ENCODE results near the gene BTF3L4.
A peak's percentile ranks its signal among the peaks of the same experiment; 100 is the strongest.
"Not testable (repeated sequence)": the region's sequence is repeated elsewhere in the genome, so short reads cannot be mapped to it uniquely, and the experiment has no call there.

The BTF3L4 gene

GRCh38 chr1:52045236-52045635 is 10.9 kb upstream of the BTF3L4 start:
- H3K4me1 Mint-ChIP-seq, result peaks cover 17% of the 10 kb centered on the region
- H3K9me3 Mint-ChIP-seq, result no peaks in the 10 kb centered on the region
- no peak overlapping the region for H3K4me3 Mint-ChIP-seq
- no peak overlapping the region for H3K27ac Mint-ChIP-seq
- peaks cover 34% of the 10 kb centered on the region for H3K36me3 Mint-ChIP-seq
- no peak for ATAC-seq
- no peaks in the 10 kb centered on the region for H3K27me3 Mint-ChIP-seq

GRCh38 chr1:52045666-52046195 is 10.4 kb upstream of the BTF3L4 start:
- H3K27me3 Mint-ChIP-seq, H3K27ac Mint-ChIP-seq, H3K9me3 Mint-ChIP-seq, H3K4me3 Mint-ChIP-seq, ATAC-seq: not testable (repeated sequence)
- Mint-ChIP-seq H3K4me1 (peaks cover 22% of the 10 kb centered on the region), H3K36me3 (peaks cover 34% of the 10 kb centered on the region)

GRCh38 chr1:52049337-52049736 is 6.8 kb upstream of the BTF3L4 start:
- not testable (repeated sequence) for H3K27ac Mint-ChIP-seq, ATAC-seq, H3K4me3 Mint-ChIP-seq, H3K9me3 Mint-ChIP-seq, H3K27me3 Mint-ChIP-seq
- Mint-ChIP-seq H3K36me3 (peaks cover 27% of the 10 kb centered on the region), H3K4me1 (peaks cover 42% of the 10 kb centered on the region)

- Mint-ChIP-seq H3K36me3 (no peaks in the 10 kb centered on the region), H3K27ac (no peak overlapping the region), H3K4me3 (peak overlapping the region; percentile 96), H3K9me3 (no peaks in the 10 kb centered on the region), H3K27me3 (no peaks in the 10 kb centered on the region), H3K4me1 (peaks cover 53% of the 10 kb centered on the region)
- no peak for ATAC-seq
These were observed 2.2 kb upstream of the BTF3L4 start for GRCh38 chr1:52053862-52054261.

- Mint-ChIP-seq H3K27ac (peak overlapping the region; percentile 85), H3K4me3 (peak overlapping the region; percentile 96), H3K4me1 (peaks cover 53% of the 10 kb centered on the region), H3K9me3 (no peaks in the 10 kb centered on the region), H3K27me3 (no peaks in the 10 kb centered on the region), H3K36me3 (no peaks in the 10 kb centered on the region)
- ATAC-seq, result no peak
These were observed 1.5 kb upstream of the BTF3L4 start for GRCh38 chr1:52054496-52055065.

- peak within 1 kb of the TSS; percentile 85 for H3K27ac Mint-ChIP-seq
- H3K27me3 Mint-ChIP-seq, result no peaks in the 10 kb centered on the region
- peaks cover under 1% of the 10 kb centered on the region for H3K36me3 Mint-ChIP-seq
- H3K9me3 Mint-ChIP-seq, result no peaks in the 10 kb centered on the region
- H3K4me1 Mint-ChIP-seq, result peaks cover 50% of the 10 kb centered on the region
- peak within 1 kb of the TSS; percentile 96 for H3K4me3 Mint-ChIP-seq
- ATAC-seq, result peak; percentile 76
These were observed 829 bp upstream of the BTF3L4 start, which contains the start of gene TXNDC12 for GRCh38 chr1:52055066-52055865. TSS of gene TXNDC12 (minus strand) at chr1:52055191. CDS start at chr1:52055096, 95 bp downstream.

- peak overlapping the region; percentile 96 for H3K4me3 Mint-ChIP-seq
- ATAC-seq, result no peak
- H3K27me3 Mint-ChIP-seq, result no peaks in the 10 kb centered on the region
- no peaks in the 10 kb centered on the region for H3K9me3 Mint-ChIP-seq
- H3K27ac Mint-ChIP-seq, result peak overlapping the region; percentile 85
- peaks cover 6% of the 10 kb centered on the region for H3K36me3 Mint-ChIP-seq
- peaks cover 44% of the 10 kb centered on the region for H3K4me1 Mint-ChIP-seq
These were observed 281 bp upstream of the BTF3L4 start for GRCh38 chr1:52055866-52056162.

- peak overlapping the region; percentile 85 for H3K27ac Mint-ChIP-seq
- no peaks in the 10 kb centered on the region for H3K9me3 Mint-ChIP-seq
- peak; percentile 64 for ATAC-seq
- H3K4me1 Mint-ChIP-seq, result peaks cover 43% of the 10 kb centered on the region
- peaks cover 10% of the 10 kb centered on the region for H3K36me3 Mint-ChIP-seq
- peak overlapping the region; percentile 96 for H3K4me3 Mint-ChIP-seq
- no peaks in the 10 kb centered on the region for H3K27me3 Mint-ChIP-seq
These were observed 789 bp downstream of the BTF3L4 start for GRCh38 chr1:52056937-52057231.

- no peaks in the 10 kb centered on the region for H3K9me3 Mint-ChIP-seq
- no peaks in the 10 kb centered on the region for H3K27me3 Mint-ChIP-seq
- peak overlapping the region; percentile 96 for H3K4me3 Mint-ChIP-seq
- ATAC-seq, result no peak
- H3K27ac Mint-ChIP-seq, result peak overlapping the region; percentile 85
- H3K36me3 Mint-ChIP-seq, result peaks cover 11% of the 10 kb centered on the region
- H3K4me1 Mint-ChIP-seq, result peaks cover 42% of the 10 kb centered on the region
These were observed 1.2 kb downstream of the BTF3L4 start for GRCh38 chr1:52057255-52057654.

- Mint-ChIP-seq H3K4me3 (peak overlapping the region; percentile 48), H3K9me3 (no peaks in the 10 kb centered on the region), H3K27me3 (no peaks in the 10 kb centered on the region), H3K27ac (peak overlapping the region; percentile 85), H3K4me1 (peaks cover 38% of the 10 kb centered on the region), H3K36me3 (peaks cover 18% of the 10 kb centered on the region)
- no peak for ATAC-seq
These were observed 1.9 kb downstream of the BTF3L4 start for GRCh38 chr1:52057876-52058415.

- peaks cover 32% of the 10 kb centered on the region for H3K4me1 Mint-ChIP-seq
These were observed 3.2 kb downstream of the BTF3L4 start for GRCh38 chr1:52059321-52059720.

GRCh38 chr1:52059888-52060287 is 3.8 kb downstream of the BTF3L4 start:
- Mint-ChIP-seq H3K36me3 (peaks cover 28% of the 10 kb centered on the region), H3K27ac (no peak overlapping the region), H3K9me3 (no peaks in the 10 kb centered on the region), H3K4me3 (no peak overlapping the region), H3K27me3 (no peaks in the 10 kb centered on the region), H3K4me1 (peaks cover 26% of the 10 kb centered on the region)
- ATAC-seq, result no peak

More at GRCh38 chr1:52059321-52059720, 3.2 kb downstream of the BTF3L4 start:
- no peak for ATAC-seq
- H3K27ac Mint-ChIP-seq, result no peak overlapping the region
- H3K27me3 Mint-ChIP-seq, result no peaks in the 10 kb centered on the region
- H3K36me3 Mint-ChIP-seq, result peaks cover 28% of the 10 kb centered on the region
- no peak overlapping the region for H3K4me3 Mint-ChIP-seq
- no peaks in the 10 kb centered on the region for H3K9me3 Mint-ChIP-seq

- ATAC-seq, result no peak
- Mint-ChIP-seq H3K36me3 (peaks cover 28% of the 10 kb centered on the region), H3K4me1 (peaks cover 25% of the 10 kb centered on the region), H3K27ac (no peak overlapping the region), H3K4me3 (no peak overlapping the region), H3K9me3 (no peaks in the 10 kb centered on the region), H3K27me3 (no peaks in the 10 kb centered on the region)
These were observed 4.7 kb downstream of the BTF3L4 start for GRCh38 chr1:52060822-52061221.

- H3K4me1 Mint-ChIP-seq, result peaks cover 11% of the 10 kb centered on the region
- no peaks in the 10 kb centered on the region for H3K9me3 Mint-ChIP-seq
- H3K36me3 Mint-ChIP-seq, result peaks cover 33% of the 10 kb centered on the region
- no peak for ATAC-seq
- H3K27ac Mint-ChIP-seq, result no peak overlapping the region
- no peaks in the 10 kb centered on the region for H3K27me3 Mint-ChIP-seq
- H3K4me3 Mint-ChIP-seq, result no peak overlapping the region
These were observed 7.1 kb downstream of the BTF3L4 start for GRCh38 chr1:52063192-52063591.

GRCh38 chr1:52070704-52071103 is 14.6 kb downstream of the BTF3L4 start:
- ATAC-seq, result no peak
- H3K4me3 Mint-ChIP-seq, result no peak overlapping the region
- peaks cover 38% of the 10 kb centered on the region for H3K36me3 Mint-ChIP-seq
- no peaks in the 10 kb centered on the region for H3K9me3 Mint-ChIP-seq
- H3K4me1 Mint-ChIP-seq, result peaks cover 17% of the 10 kb centered on the region
- H3K27ac Mint-ChIP-seq, result no peak overlapping the region
- H3K27me3 Mint-ChIP-seq, result no peaks in the 10 kb centered on the region

GRCh38 chr1:52072291-52072690 is 16.2 kb downstream of the BTF3L4 start:
- ATAC-seq, result no peak
- Mint-ChIP-seq H3K27me3 (no peaks in the 10 kb centered on the region), H3K36me3 (peaks cover 46% of the 10 kb centered on the region), H3K27ac (no peak overlapping the region), H3K4me1 (peaks cover 17% of the 10 kb centered on the region), H3K9me3 (no peaks in the 10 kb centered on the region), H3K4me3 (no peak overlapping the region)
